Stimulated activated CD4-positive, alpha-beta T cell treated with anti-CD3 and anti-CD28 coated beads, Interleukin-4, amount 100 ng/mL, for 24 hours (primary cell): ENCODE results near the gene ZBTB33.

Source experiments
- DNase-seq: peaks from one replicate; pipeline ENCODE4 v3.0.0-alpha.2; 2020

Gene ZBTB33, protein sequence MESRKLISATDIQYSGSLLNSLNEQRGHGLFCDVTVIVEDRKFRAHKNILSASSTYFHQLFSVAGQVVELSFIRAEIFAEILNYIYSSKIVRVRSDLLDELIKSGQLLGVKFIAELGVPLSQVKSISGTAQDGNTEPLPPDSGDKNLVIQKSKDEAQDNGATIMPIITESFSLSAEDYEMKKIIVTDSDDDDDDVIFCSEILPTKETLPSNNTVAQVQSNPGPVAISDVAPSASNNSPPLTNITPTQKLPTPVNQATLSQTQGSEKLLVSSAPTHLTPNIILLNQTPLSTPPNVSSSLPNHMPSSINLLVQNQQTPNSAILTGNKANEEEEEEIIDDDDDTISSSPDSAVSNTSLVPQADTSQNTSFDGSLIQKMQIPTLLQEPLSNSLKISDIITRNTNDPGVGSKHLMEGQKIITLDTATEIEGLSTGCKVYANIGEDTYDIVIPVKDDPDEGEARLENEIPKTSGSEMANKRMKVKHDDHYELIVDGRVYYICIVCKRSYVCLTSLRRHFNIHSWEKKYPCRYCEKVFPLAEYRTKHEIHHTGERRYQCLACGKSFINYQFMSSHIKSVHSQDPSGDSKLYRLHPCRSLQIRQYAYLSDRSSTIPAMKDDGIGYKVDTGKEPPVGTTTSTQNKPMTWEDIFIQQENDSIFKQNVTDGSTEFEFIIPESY

GRCh38 chrX:120250522-120251271 lies at the start of gene ZBTB33:
Gene ZBTB33, plus strand, starts transcription at chrX:120250812. Its CDS starts 2,604 bp downstream, at chrX:120253416.
- peak; percentile 85 for DNase-seq

GRCh38 chrX:120200851-120201250 lies 49.8 kb upstream of the ZBTB33 start:
- DNase-seq, result no peak

GRCh38 chrX:120205816-120206753 lies 44.5 kb upstream of the ZBTB33 start:
- DNase-seq, result no peak

GRCh38 chrX:120207009-120207605 lies 43.5 kb upstream of the ZBTB33 start:
- no peak for DNase-seq

DNA sequence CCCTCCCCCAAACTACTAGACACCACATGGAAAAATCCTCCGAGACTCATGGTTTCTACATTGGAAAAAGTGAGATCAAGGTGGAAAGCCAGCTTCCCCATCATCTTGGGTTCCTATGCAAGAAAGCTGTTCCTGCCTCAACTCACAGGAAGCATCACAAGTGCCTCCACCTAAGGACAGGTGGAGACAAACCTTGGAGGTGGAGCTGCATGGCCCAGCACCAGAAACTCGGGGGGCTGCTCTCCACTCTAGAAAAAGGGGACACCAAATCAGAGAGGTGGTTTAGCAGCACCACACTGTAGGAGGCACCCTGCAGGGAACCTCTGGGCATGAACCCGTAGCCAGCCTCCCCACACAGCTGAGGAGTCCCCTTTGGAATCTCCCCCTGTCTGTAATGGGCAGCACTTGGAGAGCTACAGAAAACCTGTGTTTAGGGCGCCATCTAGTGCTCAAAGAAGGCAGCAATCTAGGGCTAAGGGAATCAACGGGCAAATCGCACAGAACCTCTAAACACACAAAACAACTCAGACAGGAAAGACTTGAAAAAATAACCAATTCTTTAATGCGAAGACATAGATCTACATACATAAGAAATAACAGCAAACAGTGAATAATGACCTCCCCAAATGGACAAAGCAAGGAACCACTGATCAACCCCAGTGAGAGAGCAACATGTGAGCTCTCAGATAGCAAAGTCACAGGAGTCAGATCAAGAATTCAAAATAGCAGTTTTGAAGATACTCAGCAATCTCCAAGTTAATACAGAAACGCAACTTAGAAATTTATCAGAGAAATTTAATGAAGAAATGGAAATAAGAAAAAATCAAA lies 37.0 kb upstream of the ZBTB33 start:
- DNase-seq, result peak; percentile 61

DNA sequence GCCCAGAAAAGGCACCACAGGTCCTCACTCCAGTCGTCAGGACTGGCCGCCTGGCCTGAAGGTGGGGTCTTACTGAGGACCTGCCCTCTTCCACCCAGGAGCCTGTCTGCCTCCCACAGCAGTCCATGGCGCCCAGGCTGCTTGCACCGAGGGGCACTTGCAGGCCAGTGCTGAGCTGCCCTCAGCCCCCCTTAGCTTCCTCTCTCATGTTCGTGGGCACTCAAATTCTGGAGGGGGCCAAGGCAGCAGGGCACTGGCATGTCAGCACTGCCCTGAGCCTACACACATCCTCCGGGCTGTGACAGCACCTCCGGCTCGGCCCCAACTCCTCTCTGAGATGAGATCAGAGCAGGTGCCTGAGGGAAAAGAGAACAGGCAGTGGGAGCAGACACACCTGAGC lies 27.2 kb upstream of the ZBTB33 start:
- DNase-seq, result no peak

GRCh38 chrX:120224388-120224787 lies 26.2 kb upstream of the ZBTB33 start:
- no peak for DNase-seq

- no peak for DNase-seq
These were observed 22.3 kb upstream of the ZBTB33 start for GRCh38 chrX:120228187-120228908.

- no peak for DNase-seq
These were observed 15.3 kb upstream of the ZBTB33 start for GRCh38 chrX:120235284-120235683.

GRCh38 chrX:120236687-120237479 lies 13.7 kb upstream of the ZBTB33 start:
- DNase-seq, result no peak

- no peak for DNase-seq
These were observed 11.7 kb upstream of the ZBTB33 start for GRCh38 chrX:120238933-120239332.

- no peak for DNase-seq
These were observed 7.8 kb upstream of the ZBTB33 start for GRCh38 chrX:120242813-120243212.

DNA sequence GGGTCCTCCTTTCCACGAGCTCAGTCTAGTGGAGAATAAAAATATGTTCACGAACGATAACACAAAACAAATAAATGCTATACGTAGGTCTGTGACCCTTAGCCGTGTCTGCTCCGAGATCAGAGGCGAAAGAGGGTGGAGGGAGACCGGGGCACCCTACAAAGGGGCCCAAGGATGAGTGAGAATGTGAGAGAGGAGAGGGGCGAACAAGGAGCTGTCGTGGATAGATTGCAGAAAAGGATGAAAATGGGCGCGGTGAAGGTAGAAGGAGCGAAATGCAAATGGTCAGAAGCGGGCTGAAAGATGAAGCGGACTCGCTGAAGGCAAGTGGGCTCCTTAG lies 6.2 kb upstream of the ZBTB33 start:
- no peak for DNase-seq

DNA sequence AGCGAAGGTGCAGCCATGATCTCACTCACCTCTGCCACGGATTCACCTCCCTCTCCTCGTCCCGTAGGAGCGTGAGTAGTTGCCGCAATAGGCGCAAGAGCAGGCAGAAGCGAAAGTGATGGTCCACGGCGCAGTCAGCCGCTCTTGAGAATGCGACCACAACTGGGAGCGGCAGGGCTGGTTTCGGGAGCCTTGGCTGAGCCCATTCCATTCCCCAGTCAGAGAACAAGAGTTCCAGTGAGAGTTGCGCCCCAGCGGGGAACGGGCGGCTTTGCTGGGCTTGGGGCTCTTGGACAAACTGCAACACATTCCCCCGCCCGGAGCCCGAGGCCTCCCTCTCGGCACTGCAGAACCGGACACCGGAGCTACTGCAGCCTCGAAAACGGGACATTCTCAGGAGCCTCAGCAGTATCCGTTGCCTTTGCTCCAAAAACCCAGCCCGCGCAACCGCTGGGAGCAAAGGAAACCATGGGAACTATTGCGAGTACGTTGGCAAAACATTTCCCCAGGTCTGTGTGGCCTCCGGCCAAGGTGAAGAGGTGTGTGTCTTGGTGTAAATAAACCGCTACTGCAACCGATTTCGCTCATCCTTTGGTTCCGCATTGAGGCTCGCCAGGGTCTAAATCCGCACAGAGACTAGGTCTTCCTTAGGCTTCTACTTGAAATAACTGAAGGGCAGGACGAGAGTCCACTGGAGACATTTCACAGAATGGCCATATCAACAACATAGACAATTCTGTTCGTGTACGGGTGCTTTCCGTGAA lies 5.7 kb upstream of the ZBTB33 start:
- peak; percentile 60 for DNase-seq

DNA sequence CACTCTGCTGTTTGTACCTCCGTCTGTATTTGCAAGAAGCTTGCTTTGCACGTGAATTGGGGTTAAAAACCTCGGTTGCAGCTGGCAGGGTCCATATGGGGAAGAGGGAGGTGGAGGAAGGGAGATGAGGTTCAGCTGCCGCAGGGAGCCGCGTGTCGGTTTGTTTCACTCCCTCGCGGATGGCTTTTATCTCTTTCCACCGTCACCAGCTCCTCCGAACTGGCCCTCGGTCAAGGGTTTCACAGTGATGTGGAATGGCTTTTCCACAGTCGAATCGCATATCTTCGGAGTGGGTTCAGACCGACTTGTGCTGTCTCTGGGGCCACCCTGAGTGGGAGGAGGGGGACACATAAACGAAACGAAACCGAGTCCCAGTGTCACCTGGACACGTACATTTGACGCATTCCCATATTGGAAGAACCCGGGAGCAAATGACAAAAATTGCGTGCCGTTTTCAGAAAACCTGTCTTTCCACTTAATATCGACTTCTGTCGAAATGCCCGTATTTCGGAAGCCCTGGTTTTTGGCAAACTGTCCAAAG lies 929 bp downstream of the ZBTB33 start:
- DNase-seq, result peak; percentile 8

DNA sequence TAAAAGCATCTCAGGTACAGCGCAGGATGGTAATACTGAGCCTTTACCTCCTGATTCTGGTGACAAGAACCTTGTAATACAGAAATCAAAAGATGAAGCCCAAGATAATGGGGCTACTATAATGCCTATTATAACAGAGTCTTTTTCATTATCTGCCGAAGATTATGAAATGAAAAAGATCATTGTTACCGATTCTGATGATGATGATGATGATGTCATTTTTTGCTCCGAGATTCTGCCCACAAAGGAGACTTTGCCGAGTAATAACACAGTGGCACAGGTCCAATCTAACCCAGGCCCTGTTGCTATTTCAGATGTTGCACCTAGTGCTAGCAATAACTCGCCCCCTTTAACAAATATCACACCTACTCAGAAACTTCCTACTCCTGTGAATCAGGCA lies 3.2 kb downstream of the ZBTB33 start:
- no peak for DNase-seq

DNA sequence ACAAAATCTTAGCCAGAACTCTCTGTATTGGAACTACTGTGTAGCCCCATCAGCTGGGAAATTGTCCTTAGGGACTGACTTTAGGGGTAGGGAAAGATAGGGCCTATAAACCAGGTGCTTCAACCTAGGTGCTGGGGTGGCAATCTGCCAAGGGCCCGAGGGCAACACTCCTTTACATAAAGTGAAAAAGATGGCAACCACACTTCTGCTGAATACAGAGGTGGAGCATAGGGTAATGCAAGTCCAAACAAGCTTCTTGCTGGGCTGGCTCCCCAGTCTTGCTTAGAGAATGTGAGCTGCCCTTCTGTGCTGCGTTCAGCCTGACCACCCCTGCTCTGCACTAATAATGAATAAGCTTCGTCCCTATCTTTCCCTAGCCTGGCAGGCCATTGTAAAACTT lies 9.8 kb downstream of the ZBTB33 start:
- DNase-seq, result no peak

DNA sequence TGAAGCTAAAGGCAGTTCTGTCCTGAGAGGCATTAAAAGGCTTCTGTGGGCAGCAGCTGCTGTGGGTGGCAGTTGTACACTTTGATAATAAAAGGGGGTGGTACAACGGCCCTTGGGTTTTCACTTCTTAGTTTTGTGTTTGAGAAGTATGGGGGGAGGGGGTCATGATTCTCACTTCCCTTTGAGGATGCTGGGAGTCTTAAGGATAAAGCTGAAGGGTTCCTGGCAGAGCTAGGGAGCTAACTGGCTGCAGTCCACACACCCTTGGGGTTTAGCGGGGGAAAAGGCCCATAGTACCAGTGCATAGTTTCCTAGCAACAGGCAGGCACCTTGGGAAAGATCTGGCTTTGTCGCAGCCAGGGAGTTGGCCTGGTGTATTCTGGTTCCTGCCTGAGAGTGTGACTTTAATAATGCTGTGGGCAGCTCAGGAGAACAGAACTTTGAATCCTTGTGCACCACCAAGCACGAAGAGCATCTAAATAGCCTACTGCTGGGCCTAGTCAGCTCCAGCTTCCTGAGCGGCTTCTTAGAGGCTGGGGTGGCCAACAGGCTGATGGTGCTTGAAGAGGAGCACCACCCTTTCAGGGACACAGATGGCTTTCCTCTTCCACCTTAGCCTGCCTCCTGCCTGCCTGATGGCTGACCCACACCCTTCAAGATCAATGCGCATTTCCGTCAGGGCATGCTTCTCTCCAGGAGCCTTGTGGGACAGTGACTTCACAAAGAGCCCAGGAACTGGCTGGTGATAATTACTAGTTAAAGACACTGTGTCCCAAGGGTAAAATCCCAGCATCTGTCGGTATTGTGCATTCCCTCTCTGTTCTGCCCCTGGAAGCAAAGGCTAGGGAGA lies 12.5 kb downstream of the ZBTB33 start:
- no peak for DNase-seq
